HepG2 (cell line): Measurements from ENCODE around the gene PRPSAP2. TPM values are rescaled to one million over a fixed set of nuclear protein-coding genes. Genes with fewer than 3 reads are reported as not detected.

Experiments used
- ARNTL ChIP-seq: sonication (generic); formaldehyde crosslinking; IDR thresholded peaks from 2 replicates; pipeline ENCODE4 v1.4.0; 2020; ENCODE audit warnings: mild to moderate bottlenecking, missing genetic modification reagents
- KLF16 ChIP-seq, 2 experiments: sonication (generic) in 1 of 2; formaldehyde crosslinking in 1 of 2; IDR thresholded peaks; 2 replicates each; pipeline versions ENCODE4 v1.6.1 to v1.8.0; 2016 to 2023; ENCODE audit warnings: missing genetic modification reagents in 2 of 2, missing compliant biosample characterization in 1 of 2
- KLF6 ChIP-seq: IDR thresholded peaks from 2 replicates; pipeline ENCODE4 v1.8.0; 2016; ENCODE audit warnings: missing biosample characterization, missing genetic modification reagents
- MAF1 ChIP-seq: sonication (generic); formaldehyde crosslinking; IDR thresholded peaks from 2 replicates; pipeline ENCODE4 v1.5.0; 2020; ENCODE audit warnings: missing genetic modification reagents, borderline replicate concordance
- SNRNP70 ChIP-seq: fragments of 200-400 bp; formaldehyde crosslinking; IDR thresholded peaks from 2 replicates; pipeline ENCODE4 v1.6.1; 2017; ENCODE audit warnings: mild to moderate bottlenecking, low read depth, low read length, moderate library complexity
- SRF ChIP-seq: IDR thresholded peaks from 2 replicates; pipeline ENCODE4 v1.6.1; 2011; ENCODE audit warnings: mild to moderate bottlenecking, low read depth, low read length, moderate library complexity
- TARDBP ChIP-seq: sonication (generic); formaldehyde crosslinking; IDR thresholded peaks from 2 replicates; pipeline ENCODE4 v1.8.0; 2022; ENCODE audit warnings: mild to moderate bottlenecking, missing genetic modification reagents
- YEATS2 ChIP-seq: sonication (generic); formaldehyde crosslinking; IDR thresholded peaks from 2 replicates; pipeline ENCODE4 v1.4.0; 2020; ENCODE audit warnings: missing genetic modification reagents, borderline replicate concordance
- ZMYM2 ChIP-seq: sonication (generic); formaldehyde crosslinking; IDR thresholded peaks from 2 replicates; pipeline ENCODE4 v1.8.0; 2022; ENCODE audit warnings: mild to moderate bottlenecking, missing genetic modification reagents
- ZNF652 ChIP-seq: IDR thresholded peaks from 2 replicates; pipeline ENCODE4 v1.6.1; 2016; ENCODE audit warnings: low read depth, borderline replicate concordance
- polyA plus RNA-seq, 8 experiments: library from polyadenylated mRNA; depleted of rRNA in 3 of 8; stranded (reverse) in 7 of 8; unstranded in 1 of 8; fragments of >200 nt; fragmentation: Illumina TruSeq in 4 of 8; extraction: Trizol in 4 of 8; gene quantifications; 2 replicates each; pipeline versions ENCODE4 v1.2.1 to v1.2.3, GENCODE V29; 2011 to 2016; ENCODE audit warnings: low read depth in 4 of 8, missing spikeins in 1 of 8, mixed read lengths in 1 of 8; ENCODE audit not compliant: insufficient read depth in 1 of 8
- total RNA-seq, 5 experiments: library from RNA; depleted of rRNA; stranded (reverse); fragments of >200 nt; fragmentation: Illumina TruSeq; extraction: Trizol; gene quantifications; 2 replicates each; pipeline ENCODE4 v1.2.3, GENCODE V29; 2016; ENCODE audit warnings: low read depth in 1 of 5
- TF ChIP-seq, protein P1 (sequence below): sonication (generic); formaldehyde crosslinking; IDR thresholded peaks from 2 replicates; pipeline ENCODE4 v1.4.0; 2020; ENCODE audit warnings: missing genetic modification reagents
- TF ChIP-seq, protein P2 (sequence below): sonication (generic); formaldehyde crosslinking; IDR thresholded peaks from 2 replicates; pipeline ENCODE4 v1.9.0; 2021; ENCODE audit warnings: mild to moderate bottlenecking, missing genetic modification reagents
- TF ChIP-seq, protein P3 (sequence below): sonication (generic); formaldehyde crosslinking; IDR thresholded peaks from 2 replicates; pipeline ENCODE4 v1.8.0; 2022; ENCODE audit warnings: missing genetic modification reagents, low read depth, mild to moderate bottlenecking, borderline replicate concordance
- TF ChIP-seq, protein P4 (sequence below): IDR thresholded peaks from 2 replicates; pipeline ENCODE4 v1.6.1; 2016
- TF ChIP-seq, protein P5 (sequence below): sonication (generic); formaldehyde crosslinking; IDR thresholded peaks from 2 replicates; pipeline ENCODE4 v1.8.0; 2022; ENCODE audit warnings: mild to moderate bottlenecking, missing genetic modification reagents, moderate library complexity
- TF ChIP-seq, protein P6 (sequence below): IDR thresholded peaks from 2 replicates; pipeline ENCODE4 v1.6.1; 2016; ENCODE audit warnings: low read depth

The PRPSAP2 gene
- total and polyA plus RNA-seq, 2 of the 13 experiments (the other 11 are each of a cell fraction or from before 2014, with no cell fraction given): 34.0 to 58.9 TPM

DNA sequence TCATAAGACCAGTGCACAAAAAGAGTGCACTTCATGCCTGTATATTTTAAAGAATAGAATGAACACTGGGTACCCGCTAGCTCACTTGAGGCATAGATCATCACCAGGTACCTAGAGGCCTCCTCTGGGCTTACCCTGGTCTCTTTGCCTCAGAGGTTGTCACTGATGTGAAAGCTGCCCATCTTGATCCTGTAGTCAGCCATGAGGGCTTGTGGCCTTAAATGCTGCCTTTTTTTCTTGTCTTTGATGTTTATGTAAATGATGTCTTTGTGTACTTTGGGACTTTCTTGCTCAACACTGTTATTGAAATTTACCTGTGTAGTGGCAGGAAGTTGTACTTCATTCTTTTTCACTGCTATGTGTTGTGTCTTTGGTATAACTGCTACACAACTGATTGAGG is 67.3 kb downstream of the PRPSAP2 start (continued):
- TF ChIP-seq SRF (no peak), KLF6 (CRISPR knock-in tag) (no peak; the same call in 1 of the 2 replicates), ZMYM2 (CRISPR knock-in tag) (no peak), SNRNP70 (no peak), MAF1 (CRISPR knock-in tag) (no peak), YEATS2 (CRISPR knock-in tag) (no peak), ZNF652 (no peak; the same call in 1 of the 2 replicates), TARDBP (no peak; the same call in 1 of the 2 replicates), KLF16 (CRISPR knock-in tag; IDR thresholded peaks at IDR 0.05) (peak in 1 of 2 experiments; percentile 56; a peak in 1 of 4 replicates), ARNTL (CRISPR knock-in tag) (no peak)
- TF ChIP-seq, protein P1, sequence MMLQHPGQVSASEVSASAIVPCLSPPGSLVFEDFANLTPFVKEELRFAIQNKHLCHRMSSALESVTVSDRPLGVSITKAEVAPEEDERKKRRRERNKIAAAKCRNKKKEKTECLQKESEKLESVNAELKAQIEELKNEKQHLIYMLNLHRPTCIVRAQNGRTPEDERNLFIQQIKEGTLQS (CRISPR knock-in tag): no peak
- TF ChIP-seq, protein P2, sequence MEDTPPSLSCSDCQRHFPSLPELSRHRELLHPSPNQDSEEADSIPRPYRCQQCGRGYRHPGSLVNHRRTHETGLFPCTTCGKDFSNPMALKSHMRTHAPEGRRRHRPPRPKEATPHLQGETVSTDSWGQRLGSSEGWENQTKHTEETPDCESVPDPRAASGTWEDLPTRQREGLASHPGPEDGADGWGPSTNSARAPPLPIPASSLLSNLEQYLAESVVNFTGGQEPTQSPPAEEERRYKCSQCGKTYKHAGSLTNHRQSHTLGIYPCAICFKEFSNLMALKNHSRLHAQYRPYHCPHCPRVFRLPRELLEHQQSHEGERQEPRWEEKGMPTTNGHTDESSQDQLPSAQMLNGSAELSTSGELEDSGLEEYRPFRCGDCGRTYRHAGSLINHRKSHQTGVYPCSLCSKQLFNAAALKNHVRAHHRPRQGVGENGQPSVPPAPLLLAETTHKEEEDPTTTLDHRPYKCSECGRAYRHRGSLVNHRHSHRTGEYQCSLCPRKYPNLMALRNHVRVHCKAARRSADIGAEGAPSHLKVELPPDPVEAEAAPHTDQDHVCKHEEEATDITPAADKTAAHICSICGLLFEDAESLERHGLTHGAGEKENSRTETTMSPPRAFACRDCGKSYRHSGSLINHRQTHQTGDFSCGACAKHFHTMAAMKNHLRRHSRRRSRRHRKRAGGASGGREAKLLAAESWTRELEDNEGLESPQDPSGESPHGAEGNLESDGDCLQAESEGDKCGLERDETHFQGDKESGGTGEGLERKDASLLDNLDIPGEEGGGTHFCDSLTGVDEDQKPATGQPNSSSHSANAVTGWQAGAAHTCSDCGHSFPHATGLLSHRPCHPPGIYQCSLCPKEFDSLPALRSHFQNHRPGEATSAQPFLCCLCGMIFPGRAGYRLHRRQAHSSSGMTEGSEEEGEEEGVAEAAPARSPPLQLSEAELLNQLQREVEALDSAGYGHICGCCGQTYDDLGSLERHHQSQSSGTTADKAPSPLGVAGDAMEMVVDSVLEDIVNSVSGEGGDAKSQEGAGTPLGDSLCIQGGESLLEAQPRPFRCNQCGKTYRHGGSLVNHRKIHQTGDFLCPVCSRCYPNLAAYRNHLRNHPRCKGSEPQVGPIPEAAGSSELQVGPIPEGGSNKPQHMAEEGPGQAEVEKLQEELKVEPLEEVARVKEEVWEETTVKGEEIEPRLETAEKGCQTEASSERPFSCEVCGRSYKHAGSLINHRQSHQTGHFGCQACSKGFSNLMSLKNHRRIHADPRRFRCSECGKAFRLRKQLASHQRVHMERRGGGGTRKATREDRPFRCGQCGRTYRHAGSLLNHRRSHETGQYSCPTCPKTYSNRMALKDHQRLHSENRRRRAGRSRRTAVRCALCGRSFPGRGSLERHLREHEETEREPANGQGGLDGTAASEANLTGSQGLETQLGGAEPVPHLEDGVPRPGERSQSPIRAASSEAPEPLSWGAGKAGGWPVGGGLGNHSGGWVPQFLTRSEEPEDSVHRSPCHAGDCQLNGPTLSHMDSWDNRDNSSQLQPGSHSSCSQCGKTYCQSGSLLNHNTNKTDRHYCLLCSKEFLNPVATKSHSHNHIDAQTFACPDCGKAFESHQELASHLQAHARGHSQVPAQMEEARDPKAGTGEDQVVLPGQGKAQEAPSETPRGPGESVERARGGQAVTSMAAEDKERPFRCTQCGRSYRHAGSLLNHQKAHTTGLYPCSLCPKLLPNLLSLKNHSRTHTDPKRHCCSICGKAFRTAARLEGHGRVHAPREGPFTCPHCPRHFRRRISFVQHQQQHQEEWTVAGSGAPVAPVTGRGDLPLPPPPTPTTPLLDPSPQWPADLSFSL (CRISPR knock-in tag): peak; percentile 96
- TF ChIP-seq, protein P3, sequence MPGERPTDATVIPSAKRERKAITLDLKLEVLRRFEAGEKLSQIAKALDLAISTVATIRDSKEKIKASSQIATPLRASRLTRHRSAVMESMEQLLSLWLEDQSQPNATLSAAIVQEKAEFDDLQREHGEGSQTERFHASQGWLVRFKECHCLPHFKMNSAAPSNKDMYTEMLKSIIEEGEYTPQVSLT (CRISPR knock-in tag): no peak
- TF ChIP-seq, protein P4, sequence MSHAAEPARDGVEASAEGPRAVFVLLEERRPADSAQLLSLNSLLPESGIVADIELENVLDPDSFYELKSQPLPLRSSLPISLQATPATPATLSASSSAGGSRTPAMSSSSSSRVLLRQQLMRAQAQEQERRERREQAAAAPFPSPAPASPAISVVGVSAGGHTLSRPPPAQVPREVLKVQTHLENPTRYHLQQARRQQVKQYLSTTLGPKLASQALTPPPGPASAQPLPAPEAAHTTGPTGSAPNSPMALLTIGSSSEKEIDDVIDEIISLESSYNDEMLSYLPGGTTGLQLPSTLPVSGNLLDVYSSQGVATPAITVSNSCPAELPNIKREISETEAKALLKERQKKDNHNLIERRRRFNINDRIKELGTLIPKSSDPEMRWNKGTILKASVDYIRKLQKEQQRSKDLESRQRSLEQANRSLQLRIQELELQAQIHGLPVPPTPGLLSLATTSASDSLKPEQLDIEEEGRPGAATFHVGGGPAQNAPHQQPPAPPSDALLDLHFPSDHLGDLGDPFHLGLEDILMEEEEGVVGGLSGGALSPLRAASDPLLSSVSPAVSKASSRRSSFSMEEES (CRISPR knock-in tag): peak; percentile 58; the same call in 1 of the 2 replicates
- TF ChIP-seq, protein P5, sequence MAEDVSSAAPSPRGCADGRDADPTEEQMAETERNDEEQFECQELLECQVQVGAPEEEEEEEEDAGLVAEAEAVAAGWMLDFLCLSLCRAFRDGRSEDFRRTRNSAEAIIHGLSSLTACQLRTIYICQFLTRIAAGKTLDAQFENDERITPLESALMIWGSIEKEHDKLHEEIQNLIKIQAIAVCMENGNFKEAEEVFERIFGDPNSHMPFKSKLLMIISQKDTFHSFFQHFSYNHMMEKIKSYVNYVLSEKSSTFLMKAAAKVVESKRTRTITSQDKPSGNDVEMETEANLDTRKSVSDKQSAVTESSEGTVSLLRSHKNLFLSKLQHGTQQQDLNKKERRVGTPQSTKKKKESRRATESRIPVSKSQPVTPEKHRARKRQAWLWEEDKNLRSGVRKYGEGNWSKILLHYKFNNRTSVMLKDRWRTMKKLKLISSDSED (CRISPR knock-in tag): no peak
- TF ChIP-seq, protein P6, sequence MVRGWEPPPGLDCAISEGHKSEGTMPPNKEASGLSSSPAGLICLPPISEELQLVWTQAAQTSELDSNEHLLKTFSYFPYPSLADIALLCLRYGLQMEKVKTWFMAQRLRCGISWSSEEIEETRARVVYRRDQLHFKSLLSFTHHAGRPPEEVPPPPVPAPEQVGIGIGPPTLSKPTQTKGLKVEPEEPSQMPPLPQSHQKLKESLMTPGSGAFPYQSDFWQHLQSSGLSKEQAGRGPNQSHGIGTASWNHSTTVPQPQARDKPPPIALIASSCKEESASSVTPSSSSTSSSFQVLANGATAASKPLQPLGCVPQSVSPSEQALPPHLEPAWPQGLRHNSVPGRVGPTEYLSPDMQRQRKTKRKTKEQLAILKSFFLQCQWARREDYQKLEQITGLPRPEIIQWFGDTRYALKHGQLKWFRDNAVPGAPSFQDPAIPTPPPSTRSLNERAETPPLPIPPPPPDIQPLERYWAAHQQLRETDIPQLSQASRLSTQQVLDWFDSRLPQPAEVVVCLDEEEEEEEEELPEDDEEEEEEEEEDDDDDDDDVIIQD (CRISPR knock-in tag): peak; percentile 63
